Mesodermal cell (in vitro differentiated cells): Measurements from ENCODE around the gene KLF13.

Experiments
- H3K27ac ChIP-seq: 2 replicates; pipeline ENCODE4 v1.7.0; 2013; ENCODE audit warnings: mild to moderate bottlenecking, low read depth, low read length, moderate library complexity; ENCODE audit not compliant: severe bottlenecking
- H3K36me3 ChIP-seq: 2 replicates; pipeline ENCODE4 v1.7.1; 2013; ENCODE audit warnings: mild to moderate bottlenecking, low read length, moderate library complexity; ENCODE audit not compliant: control insufficient read depth, insufficient read depth
- H3K4me1 ChIP-seq: one replicate; pipeline ENCODE4 v1.7.1; 2013; ENCODE audit warnings: mild to moderate bottlenecking, low read length; ENCODE audit not compliant: insufficient read depth, control insufficient read depth, poor library complexity, severe bottlenecking
- H3K4me3 ChIP-seq: 2 replicates; pipeline ENCODE4 v1.7.0; 2013; ENCODE audit warnings: low read length, control low read depth, mild to moderate bottlenecking; ENCODE audit not compliant: insufficient read depth, poor library complexity, severe bottlenecking; ENCODE audit errors: extremely low read depth
- H3K9me3 ChIP-seq: 2 replicates; pipeline ENCODE4 v1.7.1; 2013; ENCODE audit warnings: mild to moderate bottlenecking, low read length, moderate library complexity; ENCODE audit not compliant: control insufficient read depth
- WGBS, 2 experiments: methylation state at CpG; one replicate each; pipeline ENCODE4 v1.1.5; 2013; ENCODE audit warnings: missing lambda C conversion rate in 2 of 2; ENCODE audit not compliant: insufficient coverage in 2 of 2; 5-methylcytosine and 5-hydroxymethylcytosine counted together

Gene KLF13

GRCh38 chr15:31398677-31399301, 72.2 kb downstream of the KLF13 start:
- H3K36me3 ChIP-seq, result no peaks in the 10 kb centered on the region
- WGBS, 2 experiments, result 77 to 82% methylated on average over 9 of the region's 10 CpGs
- no peak overlapping the region for H3K27ac ChIP-seq
- peaks cover 4% of the 10 kb centered on the region for H3K9me3 ChIP-seq
- peaks cover 31% of the 10 kb centered on the region for H3K4me1 ChIP-seq
- H3K4me3 ChIP-seq, result no peak overlapping the region

- H3K4me1 ChIP-seq, result peaks cover 31% of the 10 kb centered on the region
- no peaks in the 10 kb centered on the region for H3K36me3 ChIP-seq
- H3K4me3 ChIP-seq, result no peak overlapping the region
- whole genome bisulfite sequencing, 2 experiments, result 89 to 96% methylated on average over 5 to 8 of the region's 8 CpGs
- no peak overlapping the region for H3K27ac ChIP-seq
- peaks cover 4% of the 10 kb centered on the region for H3K9me3 ChIP-seq
These were observed 73.0 kb downstream of the KLF13 start for GRCh38 chr15:31399544-31400171.

- WGBS, 2 experiments, result 80 to 90% methylated on average over 12 to 13 of the region's 13 CpGs
These were observed 73.7 kb downstream of the KLF13 start for GRCh38 chr15:31400222-31400927.

GRCh38 chr15:31401282-31401681, 74.6 kb downstream of the KLF13 start:
- Histone ChIP-seq H3K9me3 (peaks cover 6% of the 10 kb centered on the region), H3K36me3 (no peaks in the 10 kb centered on the region), H3K4me3 (no peak overlapping the region), H3K4me1 (peaks cover 31% of the 10 kb centered on the region), H3K27ac (no peak overlapping the region)
- 82 to 96% methylated on average over 3 to 7 of the region's 8 CpGs for WGBS, 2 experiments

More at GRCh38 chr15:31400222-31400927, 73.7 kb downstream of the KLF13 start:
- H3K9me3 ChIP-seq, result peaks cover 4% of the 10 kb centered on the region
- H3K27ac ChIP-seq, result no peak overlapping the region
- no peaks in the 10 kb centered on the region for H3K36me3 ChIP-seq
- H3K4me1 ChIP-seq, result peaks cover 31% of the 10 kb centered on the region
- H3K4me3 ChIP-seq, result no peak overlapping the region

GRCh38 chr15:31402003-31402402, 75.4 kb downstream of the KLF13 start:
- WGBS, 2 experiments, result 91 to 95% methylated on average over 5 to 8 of the region's 8 CpGs
- peaks cover 12% of the 10 kb centered on the region for H3K9me3 ChIP-seq
- no peaks in the 10 kb centered on the region for H3K36me3 ChIP-seq
- no peak overlapping the region for H3K4me3 ChIP-seq
- H3K27ac ChIP-seq, result no peak overlapping the region
- H3K4me1 ChIP-seq, result peaks cover 31% of the 10 kb centered on the region

GRCh38 chr15:31402511-31403056, 75.9 kb downstream of the KLF13 start:
- Histone ChIP-seq H3K4me3 (no peak overlapping the region), H3K36me3 (no peaks in the 10 kb centered on the region), H3K9me3 (peaks cover 12% of the 10 kb centered on the region), H3K27ac (no peak overlapping the region), H3K4me1 (peaks cover 26% of the 10 kb centered on the region)
- 93 to 95% methylated on average over 12 to 13 of the region's 13 CpGs for WGBS, 2 experiments

- Histone ChIP-seq H3K4me1 (peaks cover 21% of the 10 kb centered on the region), H3K9me3 (peaks cover 12% of the 10 kb centered on the region), H3K36me3 (no peaks in the 10 kb centered on the region), H3K27ac (no peak overlapping the region), H3K4me3 (no peak overlapping the region)
- 100% methylated on average over 2 to 3 of the region's 6 CpGs for WGBS, 2 experiments
These were observed 76.5 kb downstream of the KLF13 start for GRCh38 chr15:31403096-31403495.

- Histone ChIP-seq H3K4me3 (no peak overlapping the region), H3K36me3 (no peaks in the 10 kb centered on the region), H3K4me1 (peaks cover 16% of the 10 kb centered on the region), H3K9me3 (peaks cover 16% of the 10 kb centered on the region), H3K27ac (no peak overlapping the region)
- WGBS, 2 experiments, result 98% methylated on average over 5 of the region's 5 CpGs; no CpG with 5 or more reads in 1 of the 2 experiments
These were observed 77.0 kb downstream of the KLF13 start for GRCh38 chr15:31403606-31404005.

- H3K9me3 ChIP-seq, result peaks cover 23% of the 10 kb centered on the region
- H3K4me3 ChIP-seq, result no peak overlapping the region
- no peak overlapping the region for H3K27ac ChIP-seq
- H3K4me1 ChIP-seq, result peaks cover 13% of the 10 kb centered on the region
- WGBS, 2 experiments, result 89 to 91% methylated on average over 2 to 3 of the region's 3 CpGs
- no peaks in the 10 kb centered on the region for H3K36me3 ChIP-seq
These were observed 77.7 kb downstream of the KLF13 start for GRCh38 chr15:31404345-31404744.

- Histone ChIP-seq H3K27ac (no peak overlapping the region), H3K9me3 (peaks cover 23% of the 10 kb centered on the region), H3K4me3 (no peak overlapping the region), H3K4me1 (peaks cover 10% of the 10 kb centered on the region), H3K36me3 (no peaks in the 10 kb centered on the region)
- WGBS, 2 experiments, result 86 to 98% methylated on average over 8 of the region's 13 CpGs
These were observed 78.7 kb downstream of the KLF13 start for GRCh38 chr15:31405200-31405920.
